IPS-18a (cell line): ENCODE data around the gene HCAR1.
"Not testable (repeated sequence)": the region's sequence is repeated elsewhere in the genome, so short reads cannot be mapped to it uniquely, and the experiment has no call there.

ENCODE experiments used
- H3K27ac ChIP-seq: one replicate; pipeline ENCODE4 v1.5.1; 2013; ENCODE audit warnings: low read length
- H3K27me3 ChIP-seq: one replicate; pipeline ENCODE4 v1.6.1; 2013; ENCODE audit warnings: mild to moderate bottlenecking, low read length; ENCODE audit not compliant: control insufficient read depth, insufficient read depth
- H3K36me3 ChIP-seq: one replicate; pipeline ENCODE4 v1.6.1; 2013; ENCODE audit warnings: low read depth, low read length; ENCODE audit not compliant: control insufficient read depth
- H3K4me1 ChIP-seq: one replicate; pipeline ENCODE4 v1.6.1; 2013; ENCODE audit warnings: low read depth, low read length; ENCODE audit not compliant: control insufficient read depth
- H3K4me3 ChIP-seq: one replicate; pipeline ENCODE4 v1.5.1; 2013; ENCODE audit warnings: low read length
- H3K9ac ChIP-seq: one replicate; pipeline ENCODE4 v1.6.1; 2013; ENCODE audit warnings: mild to moderate bottlenecking, low read length, moderate library complexity
- H3K9me3 ChIP-seq: one replicate; pipeline ENCODE4 v1.6.1; 2013; ENCODE audit warnings: low read depth, low read length; ENCODE audit not compliant: control insufficient read depth

The HCAR1 gene

DNA sequence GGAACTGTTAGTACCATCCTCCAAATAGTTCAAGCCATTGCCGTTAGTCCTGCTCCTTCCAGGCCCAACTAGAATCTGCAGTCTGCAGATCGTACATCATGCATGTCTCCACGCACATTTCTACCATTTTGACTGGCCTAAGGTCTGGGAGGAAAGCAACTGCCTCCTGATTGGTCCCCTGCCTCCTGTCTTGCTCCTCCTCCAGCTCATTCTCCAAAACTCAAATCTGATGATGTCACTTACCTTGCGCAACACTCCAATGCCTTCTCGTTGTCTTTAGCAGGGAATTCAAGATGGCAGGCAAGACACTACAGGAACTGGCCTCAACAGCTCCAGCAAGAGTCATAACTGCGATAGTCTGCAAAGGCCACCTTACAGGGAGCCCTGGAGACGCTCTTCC, 9.7 kb upstream of the HCAR1 start:
- H3K27ac ChIP-seq: no peak overlapping the region

DNA sequence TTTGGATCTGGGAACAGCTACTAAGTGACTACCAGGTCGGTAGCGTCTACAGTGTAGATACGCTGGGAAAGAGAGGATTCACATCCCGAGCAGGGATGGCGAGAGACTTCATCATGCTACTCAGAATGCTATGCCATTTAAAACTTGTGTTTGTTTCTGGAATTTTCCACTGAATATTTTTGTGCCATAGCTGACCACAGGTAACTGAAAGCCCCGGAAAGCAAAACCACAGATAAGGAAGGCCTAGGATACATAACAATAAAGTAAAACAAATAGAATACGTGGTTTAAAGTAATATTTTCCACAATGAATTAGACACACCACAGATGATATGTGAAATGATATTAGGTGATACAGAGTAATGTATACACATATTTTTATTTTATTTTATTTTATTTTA, 7.9 kb upstream of the HCAR1 start:
- Histone ChIP-seq H3K9me3 (no peaks in the 10 kb centered on the region), H3K27me3 (no peaks in the 10 kb centered on the region), H3K27ac (no peak overlapping the region), H3K36me3 (no peaks in the 10 kb centered on the region), H3K4me3 (no peak overlapping the region), H3K9ac (no peak overlapping the region), H3K4me1 (no peaks in the 10 kb centered on the region)

More for the DNA sequence above, 9.7 kb upstream of the HCAR1 start:
- Histone ChIP-seq H3K36me3 (no peaks in the 10 kb centered on the region), H3K4me3 (no peak overlapping the region), H3K4me1 (no peaks in the 10 kb centered on the region), H3K27me3 (no peaks in the 10 kb centered on the region), H3K9ac (no peak overlapping the region), H3K9me3 (no peaks in the 10 kb centered on the region)

DNA sequence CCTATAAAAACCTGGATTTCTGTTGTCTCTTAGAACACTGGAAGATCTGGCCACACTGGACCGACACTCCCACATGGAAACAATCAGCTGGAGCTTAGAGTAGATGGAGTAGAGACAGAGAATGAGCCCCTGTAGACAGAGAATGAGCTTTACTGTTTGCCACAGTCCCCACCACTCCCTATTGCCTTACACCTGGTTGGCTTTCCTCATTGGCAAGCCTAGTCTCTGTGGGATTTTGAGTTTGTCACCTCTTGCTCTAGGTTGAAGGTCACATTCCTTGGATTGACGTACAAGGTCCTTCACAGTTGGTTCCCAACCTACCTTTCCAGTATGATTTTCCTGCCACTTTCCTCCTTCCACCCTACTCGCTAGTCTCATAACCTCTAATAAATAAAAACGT, 2.0 kb upstream of the HCAR1 start:
- no peaks in the 10 kb centered on the region for H3K36me3 ChIP-seq
- no peak overlapping the region for H3K4me3 ChIP-seq
- no peaks in the 10 kb centered on the region for H3K9me3 ChIP-seq
- H3K27ac ChIP-seq: no peak overlapping the region
- no peaks in the 10 kb centered on the region for H3K4me1 ChIP-seq
- H3K27me3 ChIP-seq: no peaks in the 10 kb centered on the region
- no peak overlapping the region for H3K9ac ChIP-seq

DNA sequence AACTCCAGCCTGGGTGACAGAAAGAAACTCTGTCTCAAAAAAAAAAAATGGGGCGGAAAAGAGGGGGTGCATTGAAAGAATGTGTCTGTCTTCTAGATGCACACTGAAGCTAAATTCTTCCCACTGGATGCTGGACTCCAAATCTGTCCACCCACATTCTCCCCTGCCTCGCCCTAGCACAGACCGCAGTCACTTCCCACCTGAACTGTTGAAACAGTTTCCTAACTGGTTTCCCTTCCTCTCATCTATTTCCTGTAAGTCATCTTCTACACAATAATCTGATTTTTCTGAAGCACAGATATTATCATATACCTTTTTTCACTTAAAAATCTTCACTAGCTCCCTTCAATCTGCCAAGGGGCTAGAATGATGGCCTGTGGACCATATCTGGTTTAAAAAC, 1.5 kb upstream of the HCAR1 start:
- Histone ChIP-seq H3K27me3 (no peaks in the 10 kb centered on the region), H3K9me3 (no peaks in the 10 kb centered on the region), H3K4me3 (no peak overlapping the region), H3K9ac (no peak overlapping the region), H3K27ac (no peak overlapping the region), H3K36me3 (no peaks in the 10 kb centered on the region), H3K4me1 (no peaks in the 10 kb centered on the region)

DNA sequence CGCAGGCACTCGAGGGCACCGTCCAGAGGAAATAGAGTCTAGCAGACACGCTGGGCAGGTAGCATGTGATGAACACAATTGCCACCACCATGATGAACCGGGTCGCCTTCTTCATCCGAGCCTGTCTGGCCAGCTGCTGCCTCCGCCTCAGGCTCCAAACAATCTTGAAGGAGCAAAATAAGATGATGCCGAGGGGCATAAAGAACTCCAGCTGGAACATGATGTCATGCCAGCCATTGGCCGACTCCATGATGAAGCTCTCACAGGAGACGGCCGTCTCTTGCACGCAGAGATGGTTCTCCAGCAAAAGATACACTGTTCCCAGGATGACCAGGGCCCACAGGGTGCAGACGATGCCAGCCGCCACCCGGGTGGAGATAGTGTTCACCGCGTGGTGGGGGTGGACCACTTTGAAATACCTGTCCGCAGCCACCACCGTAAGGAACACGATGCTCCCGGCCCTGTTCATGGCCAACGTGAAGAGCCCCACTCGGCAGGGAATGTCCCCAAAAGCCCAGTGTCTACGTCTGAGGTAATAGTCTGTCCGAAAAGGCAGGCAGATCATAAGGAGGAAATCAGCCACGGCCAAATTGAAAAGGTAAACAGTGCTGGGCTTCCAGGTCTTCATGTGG, 945 bp downstream of the HCAR1 start:
- Histone ChIP-seq H3K4me1 (no peaks in the 10 kb centered on the region), H3K9ac (no peak overlapping the region), H3K36me3 (no peaks in the 10 kb centered on the region), H3K9me3 (no peaks in the 10 kb centered on the region), H3K27ac (no peak overlapping the region), H3K27me3 (no peaks in the 10 kb centered on the region), H3K4me3 (no peak overlapping the region)

DNA sequence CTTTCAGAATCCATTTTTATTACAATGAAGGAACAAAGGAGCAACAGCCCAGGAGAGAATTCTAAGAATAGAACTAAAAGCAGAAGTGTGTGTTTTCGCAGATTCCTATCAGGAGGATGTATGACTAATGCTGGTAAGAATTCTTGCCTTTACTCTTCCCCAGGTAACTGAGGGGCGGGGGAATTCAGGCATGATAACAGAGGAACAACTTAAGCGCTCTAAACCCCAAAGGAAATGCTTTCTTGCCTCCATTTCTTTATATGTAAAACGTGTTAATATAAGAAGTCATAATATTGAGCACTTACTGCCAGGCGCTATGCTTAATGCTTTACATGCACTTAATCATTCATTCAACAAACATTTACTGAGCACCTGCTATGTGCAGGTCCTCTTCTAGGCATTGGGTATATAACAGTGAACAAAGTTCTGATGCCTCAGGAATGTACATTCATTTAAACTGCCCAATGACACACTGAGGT, 4.5 kb downstream of the HCAR1 start:
- Histone ChIP-seq H3K9ac (no peak overlapping the region), H3K27me3 (no peaks in the 10 kb centered on the region), H3K36me3 (no peaks in the 10 kb centered on the region), H3K9me3 (no peaks in the 10 kb centered on the region), H3K4me1 (no peaks in the 10 kb centered on the region), H3K4me3 (no peak overlapping the region), H3K27ac (no peak overlapping the region)

DNA sequence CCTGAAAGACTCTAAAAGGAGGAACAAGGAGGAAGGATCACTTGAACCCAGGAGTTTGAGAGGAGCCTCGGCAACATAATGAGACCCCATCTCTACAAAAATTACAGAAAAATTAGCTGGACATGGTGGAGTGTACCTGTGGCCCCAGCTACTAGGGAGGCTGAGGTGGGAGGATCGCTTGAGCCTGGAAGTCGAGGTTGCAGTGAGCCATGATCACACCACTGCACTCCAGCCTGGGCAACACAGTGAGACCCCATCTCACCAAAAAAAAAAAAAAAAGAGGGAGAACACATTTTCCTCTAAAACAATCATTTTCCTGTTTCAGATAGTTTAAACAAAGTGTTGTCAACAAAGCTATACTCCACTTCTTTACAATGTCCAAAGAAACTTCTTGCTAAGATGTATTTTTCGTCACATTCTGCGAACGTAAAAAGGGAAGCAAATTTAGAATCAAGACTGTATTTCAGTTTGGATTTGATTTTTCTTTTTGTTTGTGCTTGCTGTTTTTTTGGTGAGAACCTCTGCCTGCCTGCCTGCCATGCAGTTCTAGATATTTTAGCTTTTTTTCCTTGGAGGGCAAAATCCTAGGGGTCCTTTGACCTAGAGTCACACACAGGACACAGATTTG, 5.1 kb downstream of the HCAR1 start:
- H3K36me3 ChIP-seq: no peaks in the 10 kb centered on the region
- H3K9me3 ChIP-seq: no peaks in the 10 kb centered on the region
- H3K9ac ChIP-seq: no peak overlapping the region
- H3K27me3 ChIP-seq: no peaks in the 10 kb centered on the region
- H3K4me1 ChIP-seq: no peaks in the 10 kb centered on the region
- no peak overlapping the region for H3K4me3 ChIP-seq
- H3K27ac ChIP-seq: no peak overlapping the region

DNA sequence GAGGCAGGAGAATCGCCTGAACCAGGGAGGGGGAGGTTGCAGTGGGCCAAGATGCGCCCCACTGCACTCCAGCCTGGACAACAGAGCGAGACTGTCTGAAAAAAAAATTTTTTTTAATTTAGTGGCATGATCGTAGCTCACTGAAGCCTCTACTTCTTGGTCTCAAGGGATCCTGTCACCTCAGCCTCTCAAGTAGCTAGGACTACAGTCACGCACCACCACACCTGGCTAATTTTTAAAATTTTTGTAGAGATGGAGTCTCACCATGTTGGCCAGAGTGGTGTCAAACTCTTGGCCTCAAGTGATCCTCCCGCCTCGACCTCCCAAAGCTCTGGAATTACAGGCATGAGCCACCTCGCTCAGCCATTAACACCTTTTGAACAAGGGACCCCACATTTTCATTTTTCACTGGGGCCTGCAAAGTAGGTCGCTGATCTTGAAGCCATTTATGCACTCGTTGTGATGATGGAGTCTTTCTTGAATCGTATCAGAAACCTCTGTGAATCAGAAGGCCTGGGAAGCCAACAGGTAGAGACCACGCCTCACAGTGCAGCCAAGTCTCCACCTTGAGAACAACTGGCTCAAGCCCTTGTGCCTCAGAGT, 5.9 kb downstream of the HCAR1 start:
- Histone ChIP-seq H3K4me1 (no peaks in the 10 kb centered on the region), H3K27me3 (no peaks in the 10 kb centered on the region), H3K27ac (no peak overlapping the region), H3K9ac (no peak overlapping the region), H3K9me3 (no peaks in the 10 kb centered on the region), H3K36me3 (no peaks in the 10 kb centered on the region), H3K4me3 (no peak overlapping the region)

DNA sequence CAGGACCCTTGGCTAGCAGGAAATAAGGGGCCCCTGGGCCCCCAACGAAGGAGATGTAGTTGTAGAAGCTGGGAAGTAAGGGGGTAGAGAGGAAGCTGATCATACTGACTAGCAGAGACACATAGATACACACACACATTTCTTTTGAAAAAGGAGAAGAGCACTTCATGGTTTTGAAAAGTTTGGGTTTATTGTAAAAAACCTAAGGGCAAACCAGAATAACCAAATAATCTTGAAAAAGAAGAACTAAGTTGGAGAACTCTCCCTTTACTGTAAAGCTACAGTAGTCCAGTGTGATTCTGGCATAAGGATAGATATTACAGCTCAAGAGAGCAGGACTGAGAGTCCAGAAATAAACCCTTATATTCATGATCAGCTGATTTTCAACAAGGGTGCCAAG, 8.3 kb downstream of the HCAR1 start:
- Histone ChIP-seq H3K9me3 (no peaks in the 10 kb centered on the region), H3K4me3 (no peak overlapping the region), H3K27me3 (no peaks in the 10 kb centered on the region), H3K9ac (no peak overlapping the region), H3K36me3 (no peaks in the 10 kb centered on the region), H3K27ac (no peak overlapping the region), H3K4me1 (no peaks in the 10 kb centered on the region)

DNA sequence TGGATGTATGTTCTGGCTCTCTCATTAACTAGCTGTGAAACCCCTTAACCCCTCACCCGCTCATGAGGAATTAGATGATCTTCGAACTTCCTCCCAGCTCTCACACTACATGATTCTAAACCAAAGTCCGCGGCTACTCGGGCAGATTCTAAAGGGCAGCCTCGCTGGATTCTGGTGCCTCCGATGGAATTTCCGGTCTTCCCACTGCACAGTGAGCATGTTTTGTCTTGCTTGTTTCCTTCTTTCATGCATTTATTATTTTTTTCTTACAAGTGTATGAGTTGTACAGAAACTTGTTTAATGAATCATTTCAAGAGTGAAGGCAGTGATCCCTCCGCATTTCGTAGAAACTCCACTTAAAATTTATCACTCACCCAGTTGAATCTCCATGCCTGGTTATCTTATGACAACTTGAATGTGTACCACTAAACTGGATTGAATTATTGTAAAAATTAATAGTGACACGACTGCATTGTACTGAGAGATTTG, 9.5 kb downstream of the HCAR1 start:
- Histone ChIP-seq H3K4me1 (no peaks in the 10 kb centered on the region), H3K4me3 (no peak overlapping the region), H3K9ac (no peak overlapping the region), H3K9me3 (no peaks in the 10 kb centered on the region), H3K27ac (no peak overlapping the region), H3K27me3 (no peaks in the 10 kb centered on the region), H3K36me3 (no peaks in the 10 kb centered on the region)

DNA sequence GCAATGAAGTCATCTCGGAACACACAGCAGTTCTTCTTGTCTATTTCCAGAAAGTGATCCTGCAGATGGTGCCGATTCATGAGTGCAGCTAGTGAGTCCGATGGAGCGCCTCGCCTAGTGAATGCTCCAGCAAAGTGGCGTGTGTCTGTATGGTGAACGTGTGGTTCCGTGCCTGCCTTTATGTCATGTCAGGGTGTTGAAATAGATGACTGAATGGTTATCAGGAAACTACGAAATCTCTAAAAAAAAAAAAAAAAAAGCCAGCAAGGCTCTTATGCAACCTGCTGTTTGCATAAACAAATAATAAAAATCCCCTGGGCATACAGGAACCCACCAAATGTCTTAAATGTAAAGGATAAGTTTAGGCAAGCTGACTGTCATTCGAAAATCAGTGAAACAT, 14.0 kb downstream of the HCAR1 start, which contains the start of gene HCAR3:
Gene HCAR3, minus strand, starts transcription at position 154 of the 400 bp plus-strand sequence. Its CDS starts 74 bp downstream, at position 80.
- not testable (repeated sequence) for H3K36me3 ChIP-seq, H3K9me3 ChIP-seq, H3K9ac ChIP-seq, H3K4me3 ChIP-seq, H3K4me1 ChIP-seq, H3K27me3 ChIP-seq, H3K27ac ChIP-seq

DNA sequence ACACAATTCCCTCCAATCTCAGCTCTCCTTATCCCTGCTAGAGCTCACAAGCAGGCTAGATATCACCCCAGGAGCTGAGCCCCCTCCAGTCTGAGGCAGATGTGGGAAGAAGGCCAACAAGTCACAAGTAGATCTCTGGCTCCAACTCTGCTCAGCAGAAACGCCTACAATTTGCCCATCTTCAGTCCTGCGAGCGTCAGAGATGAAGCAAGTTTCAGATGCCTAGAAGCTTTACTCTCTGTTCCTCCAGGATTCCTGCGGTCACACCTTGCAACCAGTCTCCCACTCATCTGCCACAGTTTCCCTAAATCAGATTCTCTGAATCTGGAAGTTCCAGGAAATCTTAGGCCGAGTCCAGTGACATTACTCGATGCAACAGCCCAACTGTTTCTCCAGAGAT, 15.4 kb downstream of the HCAR1 start:
- not testable (repeated sequence) for H3K4me1 ChIP-seq, H3K9me3 ChIP-seq, H3K27me3 ChIP-seq, H3K27ac ChIP-seq, H3K4me3 ChIP-seq, H3K9ac ChIP-seq, H3K36me3 ChIP-seq
